Testis (tissue), 2 donors: ENCODE data around the gene NOXRED1.

ENCODE experiments used
- POLR2A ChIP-seq: fragments of 450-650 bp; IDR thresholded peaks from one replicate; pipeline ENCODE4 v1.6.1; 2017; ENCODE audit warnings: antibody characterized with exemption, mild to moderate bottlenecking, moderate library complexity
- TF ChIP-seq, protein P1 (sequence below), 3 experiments: fragments of 450-650 bp in 2 of 3; fragments of 200-600 bp in 1 of 3; sonication (generic) in 1 of 3; IDR thresholded peaks; one replicate each; pipeline ENCODE4 v1.5.1; 2016 to 2019; ENCODE audit warnings: antibody characterized with exemption in 3 of 3, mild to moderate bottlenecking in 2 of 3, moderate library complexity in 1 of 3

DNA sequence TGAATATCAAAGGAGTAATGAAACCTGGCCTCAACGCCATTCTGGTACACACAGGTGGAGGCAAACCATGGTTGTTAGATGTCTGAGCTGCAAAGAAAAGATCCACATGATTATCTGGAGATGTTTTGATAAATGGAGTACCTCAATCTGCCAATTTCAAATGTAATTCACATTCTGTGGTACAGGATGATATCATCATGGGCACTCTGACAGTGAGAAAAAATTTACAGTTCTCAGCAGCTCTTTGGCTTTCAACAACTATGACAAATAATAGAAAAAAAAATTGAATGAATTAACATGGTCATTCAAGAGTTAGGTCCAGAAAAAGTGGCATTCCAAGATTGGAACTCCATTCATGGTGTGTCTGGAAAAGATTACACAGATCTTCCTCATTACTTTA lies 63.7 kb downstream of the NOXRED1 start:
- TF ChIP-seq, protein P1, sequence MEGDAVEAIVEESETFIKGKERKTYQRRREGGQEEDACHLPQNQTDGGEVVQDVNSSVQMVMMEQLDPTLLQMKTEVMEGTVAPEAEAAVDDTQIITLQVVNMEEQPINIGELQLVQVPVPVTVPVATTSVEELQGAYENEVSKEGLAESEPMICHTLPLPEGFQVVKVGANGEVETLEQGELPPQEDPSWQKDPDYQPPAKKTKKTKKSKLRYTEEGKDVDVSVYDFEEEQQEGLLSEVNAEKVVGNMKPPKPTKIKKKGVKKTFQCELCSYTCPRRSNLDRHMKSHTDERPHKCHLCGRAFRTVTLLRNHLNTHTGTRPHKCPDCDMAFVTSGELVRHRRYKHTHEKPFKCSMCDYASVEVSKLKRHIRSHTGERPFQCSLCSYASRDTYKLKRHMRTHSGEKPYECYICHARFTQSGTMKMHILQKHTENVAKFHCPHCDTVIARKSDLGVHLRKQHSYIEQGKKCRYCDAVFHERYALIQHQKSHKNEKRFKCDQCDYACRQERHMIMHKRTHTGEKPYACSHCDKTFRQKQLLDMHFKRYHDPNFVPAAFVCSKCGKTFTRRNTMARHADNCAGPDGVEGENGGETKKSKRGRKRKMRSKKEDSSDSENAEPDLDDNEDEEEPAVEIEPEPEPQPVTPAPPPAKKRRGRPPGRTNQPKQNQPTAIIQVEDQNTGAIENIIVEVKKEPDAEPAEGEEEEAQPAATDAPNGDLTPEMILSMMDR (IDR thresholded peaks at IDR 0.05) = no peak
- no peak for TF ChIP-seq POLR2A
